Measurements from ENCODE around the gene KIAA1143. TPM values are rescaled to one million over a fixed set of nuclear protein-coding genes. Genes with fewer than 3 reads are reported as not detected.

Gene KIAA1143
- polyA plus RNA-seq, 1 of the 3 experiments (the other 2 are of a cell fraction): 5.6 TPM

DNA sequence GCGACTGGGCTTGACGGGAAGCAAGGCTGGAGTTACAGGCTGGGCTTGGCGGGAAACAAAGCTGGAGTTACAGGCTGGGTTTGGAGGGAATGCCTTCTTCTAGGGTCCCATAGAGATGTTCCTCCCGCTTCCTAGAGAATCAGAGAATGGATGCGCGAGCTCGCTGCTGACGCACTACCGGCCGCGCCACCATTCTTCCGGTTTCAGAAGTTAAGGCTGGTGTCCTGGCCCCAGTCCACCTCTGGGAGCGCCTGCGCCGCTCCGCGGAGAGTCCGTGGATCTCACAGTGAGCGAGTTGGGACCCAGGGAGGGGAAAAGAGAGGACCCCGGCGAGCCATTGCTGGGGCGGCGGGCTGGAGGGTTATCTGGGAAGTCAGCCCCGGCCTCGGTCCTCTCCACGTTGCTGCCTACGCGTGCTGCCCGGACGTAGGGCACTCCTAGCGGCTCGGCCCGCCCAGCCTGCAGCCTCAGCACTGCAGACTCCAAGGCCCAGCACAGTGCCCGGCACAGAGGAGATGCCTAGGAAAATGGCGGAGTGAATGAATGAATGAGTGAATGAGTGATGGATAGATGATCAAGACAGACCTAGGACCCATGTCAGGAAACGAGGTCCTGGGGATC lies 48.9 kb downstream of the KIAA1143 start, which contains the start of gene ZNF502 (continued):
- TF ChIP-seq, protein P1, sequence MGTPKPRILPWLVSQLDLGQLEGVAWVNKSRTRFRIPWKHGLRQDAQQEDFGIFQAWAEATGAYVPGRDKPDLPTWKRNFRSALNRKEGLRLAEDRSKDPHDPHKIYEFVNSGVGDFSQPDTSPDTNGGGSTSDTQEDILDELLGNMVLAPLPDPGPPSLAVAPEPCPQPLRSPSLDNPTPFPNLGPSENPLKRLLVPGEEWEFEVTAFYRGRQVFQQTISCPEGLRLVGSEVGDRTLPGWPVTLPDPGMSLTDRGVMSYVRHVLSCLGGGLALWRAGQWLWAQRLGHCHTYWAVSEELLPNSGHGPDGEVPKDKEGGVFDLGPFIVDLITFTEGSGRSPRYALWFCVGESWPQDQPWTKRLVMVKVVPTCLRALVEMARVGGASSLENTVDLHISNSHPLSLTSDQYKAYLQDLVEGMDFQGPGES (IDR thresholded peaks at IDR 0.05; ENCODE audit: low read depth, low read length): no peak
- TF ChIP-seq GABPA (IDR thresholded peaks at IDR 0.05; ENCODE audit: low read depth) (peak; percentile 97), JUND (IDR thresholded peaks at IDR 0.05) (no peak), YY1 (IDR thresholded peaks at IDR 0.05; ENCODE audit: low read depth) (no peak), TCF12 (IDR thresholded peaks at IDR 0.05) (no peak), ELF1 (IDR thresholded peaks at IDR 0.05) (peak; percentile 63), RCOR1 (IDR thresholded peaks at IDR 0.05; ENCODE audit: low read length) (no peak), GATA2 (CRISPR knock-in tag; IDR thresholded peaks at IDR 0.05) (no peak), SMC3 (IDR thresholded peaks at IDR 0.05; ENCODE audit: low read depth, low read length) (0 out of 2 replicates have a peak, but pooled peaks have one; percentile 10)
- TF ChIP-seq, protein P2, sequence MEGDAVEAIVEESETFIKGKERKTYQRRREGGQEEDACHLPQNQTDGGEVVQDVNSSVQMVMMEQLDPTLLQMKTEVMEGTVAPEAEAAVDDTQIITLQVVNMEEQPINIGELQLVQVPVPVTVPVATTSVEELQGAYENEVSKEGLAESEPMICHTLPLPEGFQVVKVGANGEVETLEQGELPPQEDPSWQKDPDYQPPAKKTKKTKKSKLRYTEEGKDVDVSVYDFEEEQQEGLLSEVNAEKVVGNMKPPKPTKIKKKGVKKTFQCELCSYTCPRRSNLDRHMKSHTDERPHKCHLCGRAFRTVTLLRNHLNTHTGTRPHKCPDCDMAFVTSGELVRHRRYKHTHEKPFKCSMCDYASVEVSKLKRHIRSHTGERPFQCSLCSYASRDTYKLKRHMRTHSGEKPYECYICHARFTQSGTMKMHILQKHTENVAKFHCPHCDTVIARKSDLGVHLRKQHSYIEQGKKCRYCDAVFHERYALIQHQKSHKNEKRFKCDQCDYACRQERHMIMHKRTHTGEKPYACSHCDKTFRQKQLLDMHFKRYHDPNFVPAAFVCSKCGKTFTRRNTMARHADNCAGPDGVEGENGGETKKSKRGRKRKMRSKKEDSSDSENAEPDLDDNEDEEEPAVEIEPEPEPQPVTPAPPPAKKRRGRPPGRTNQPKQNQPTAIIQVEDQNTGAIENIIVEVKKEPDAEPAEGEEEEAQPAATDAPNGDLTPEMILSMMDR (IDR thresholded peaks at IDR 0.05): peak; percentile 35

Other genes with a start within 250 kb of the KIAA1143 start
- 5.4 and 9.2 TPM in 2 replicates for gene ZKSCAN7, start 206.4 kb downstream of the KIAA1143 start, polyA plus RNA-seq (2012; rRNA removed)
- 1.0 and 1.4 TPM in 2 replicates for gene ZNF660, start 176.7 kb downstream of the KIAA1143 start, polyA plus RNA-seq (2012; rRNA removed)
- gene ZNF197, start 136.6 kb downstream of the KIAA1143 start, polyA plus RNA-seq (2012; rRNA removed): 4.3 and 5.2 TPM in 2 replicates
- gene ZNF35, start 112.9 kb downstream of the KIAA1143 start, polyA plus RNA-seq (2012; rRNA removed): 2.4 and 4.5 TPM in 2 replicates
- 2.1 and 3.2 TPM in 2 replicates for gene ZNF502, start 49.0 kb downstream of the KIAA1143 start, polyA plus RNA-seq (2012; rRNA removed)
- gene ZNF501, start 32.0 kb downstream of the KIAA1143 start, polyA plus RNA-seq (2012; rRNA removed): 1.1 and 1.5 TPM in 2 replicates
- 2.1 and 2.3 TPM in 2 replicates for gene KIF15, start 175 bp upstream of the KIAA1143 start, polyA plus RNA-seq (2012; rRNA removed)
- gene TMEM42, start 100.3 kb upstream of the KIAA1143 start, polyA plus RNA-seq (2012; rRNA removed): 32.8 and 42.4 TPM in 2 replicates
- 0.12 and 0.13 TPM in 2 replicates for gene TGM4, start 113.0 kb upstream of the KIAA1143 start, polyA plus RNA-seq (2012; rRNA removed)
- 60.7 and 72.3 TPM in 2 replicates for gene ZDHHC3, start 214.6 kb upstream of the KIAA1143 start, polyA plus RNA-seq (2012; rRNA removed)
- gene EXOSC7, start 214.6 kb upstream of the KIAA1143 start, polyA plus RNA-seq (2012; rRNA removed): 83.5 and 96.4 TPM in 2 replicates

All from SK-N-SH (cell line).